Left lung (tissue), 10 donors: ENCODE results near the gene ANP32B. TPM values are rescaled to one million over a fixed set of nuclear protein-coding genes. Genes with fewer than 3 reads are reported as not detected.

ENCODE experiments used
- ATAC-seq: fragments of 200-7000 bp; cut with Tn5 transposase; one replicate; pipeline ENCODE4 v1.9.1; 2020; ENCODE audit warnings: moderate library complexity
- DNase-seq, 4 donors: peaks; one replicate each; pipeline ENCODE4 v3.0.0-alpha.2; 2013 to 2020
- H3K27ac ChIP-seq, 2 donors: fragments of 200-600 bp; sonication (generic) in 1 of 2; one replicate each; pipeline versions ENCODE4 v1.5.0 to v1.8.0; 2020 to 2021
- H3K27me3 ChIP-seq, 2 donors: fragments of 200-600 bp; sonication (generic) in 1 of 2; one replicate each; pipeline versions ENCODE4 v1.5.0 to v1.8.0; 2020 to 2021
- H3K36me3 ChIP-seq, 2 donors: fragments of 200-600 bp; sonication (generic) in 1 of 2; one replicate each; pipeline versions ENCODE4 v1.5.0 to v1.8.0; 2020 to 2021
- H3K4me1 ChIP-seq, 2 donors: fragments of 200-600 bp; one replicate each; pipeline ENCODE4 v1.8.0; 2021
- H3K4me3 ChIP-seq, 2 donors: fragments of 200-600 bp; sonication (generic) in 1 of 2; one replicate each; pipeline versions ENCODE4 v1.5.0 to v1.8.0; 2020 to 2021; ENCODE audit warnings: mild to moderate bottlenecking in 1 of 2
- H3K9me3 ChIP-seq, 2 donors: fragments of 200-600 bp; sonication (generic) in 1 of 2; one replicate each; pipeline versions ENCODE4 v1.5.0 to v1.8.0; 2020 to 2021
- CTCF ChIP-seq, 2 donors: fragments of 200-600 bp; sonication (generic) in 1 of 2; IDR thresholded peaks; one replicate each; pipeline versions ENCODE4 v1.5.0 to v1.8.0; 2021; ENCODE audit warnings: antibody characterized with exemption in 2 of 2
- intact Hi-C, 2 donors: fragments of 100-400 bp; cut with DNase I; formaldehyde crosslinking; loops; one replicate each; pipeline versions ENCODE4 v1.11.2 to v1.14.2; 2022
- polyA plus RNA-seq, 6 donors: library from polyadenylated mRNA; unstranded; fragments of 120-200 nt; gene quantifications; one replicate each; pipeline ENCODE4 v1.2.1, GENCODE V29; 2013; ENCODE audit not compliant: insufficient read length in 6 of 6
- total RNA-seq, 2 donors: library from RNA; stranded (reverse); fragmentation: NEBNext Ultra II Directional; extraction: Animal tissue kit (Norgen Biotek cat#: 25700); gene quantifications; one replicate each; pipeline ENCODE4 v1.2.1, GENCODE V29; 2021
- donor health status: DM: no; HTN: yes; CAD: no.
- donor health status: DM: no; HTN: no; CAD: no.

Gene ANP32B
- total and polyA plus RNA-seq, 8 donors: 84.9 to 318 (median 248) TPM

GRCh38 chr9:98031935-98032334 lies 48.8 kb downstream of the ANP32B start:
- intact Hi-C loops: loop anchor here in 1 of 2 donors (5.0 kb wide), 1 partner anchor 110 kb away; the partner anchor contains the start of gene TRMO
- ATAC-seq: no peak
- no peak for DNase-seq
- H3K36me3 ChIP-seq: no peaks in the 10 kb centered on the region
- H3K27me3 ChIP-seq: no peaks in the 10 kb centered on the region
- H3K9me3 ChIP-seq: no peaks in the 10 kb centered on the region
- no peak for TF ChIP-seq CTCF (IDR thresholded peaks at IDR 0.05)
- H3K4me1 ChIP-seq: peaks cover 0 to 8% of the 10 kb centered on the region in 2 donors
- no peak overlapping the region for H3K27ac ChIP-seq
- no peak overlapping the region for H3K4me3 ChIP-seq

GRCh38 chr9:98034593-98035546 lies 51.7 kb downstream of the ANP32B start:
- Histone ChIP-seq H3K27ac (no peak overlapping the region), H3K4me3 (no peak overlapping the region), H3K9me3 (no peaks in the 10 kb centered on the region), H3K36me3 (no peaks in the 10 kb centered on the region), H3K27me3 (no peaks in the 10 kb centered on the region), H3K4me1 (peaks cover 0 to 16% of the 10 kb centered on the region in 2 donors)
- DNase-seq (peak; percentile 60 to 83 (median 80)), ATAC-seq (peak; percentile 96)
- intact Hi-C loops: loop anchor here in 1 of 2 donors (5.0 kb wide), 1 partner anchor 113 kb away; the partner anchor contains the start of gene TRMO
- peak; percentile 77 to 92 for TF ChIP-seq CTCF (IDR thresholded peaks at IDR 0.05)

DNA sequence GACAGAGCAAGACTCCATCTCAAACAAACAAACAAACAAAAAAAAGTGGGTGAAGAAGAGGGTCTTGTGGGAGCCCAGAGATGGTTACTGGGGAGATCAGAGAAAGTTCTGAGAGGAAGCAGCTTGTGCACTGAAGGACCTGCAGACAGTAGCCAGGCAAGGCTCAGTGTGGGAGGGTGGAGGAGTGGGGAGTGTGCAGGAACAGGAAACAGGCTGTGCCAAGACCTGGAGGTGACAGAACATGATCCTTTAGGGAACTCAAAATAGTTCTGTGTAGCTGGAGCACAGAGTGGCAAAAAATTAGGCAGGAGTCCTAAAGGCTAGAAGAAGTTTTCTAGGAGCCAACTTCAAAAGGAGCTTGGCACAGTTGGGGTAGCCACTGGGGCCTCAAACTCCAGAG lies 54.2 kb downstream of the ANP32B start:
- Histone ChIP-seq H3K4me1 (peaks cover 0 to 16% of the 10 kb centered on the region in 2 donors), H3K4me3 (no peak overlapping the region), H3K9me3 (no peaks in the 10 kb centered on the region), H3K27ac (no peak overlapping the region), H3K27me3 (no peaks in the 10 kb centered on the region), H3K36me3 (no peaks in the 10 kb centered on the region)
- DNase-seq (no peak), ATAC-seq (peak; percentile 70)
- intact Hi-C loops: no loop called here
- no peak for TF ChIP-seq CTCF (IDR thresholded peaks at IDR 0.05)

GRCh38 chr9:98038958-98039357 lies 55.8 kb downstream of the ANP32B start:
- Histone ChIP-seq H3K27ac (no peak overlapping the region), H3K4me1 (peaks cover 0 to 16% of the 10 kb centered on the region in 2 donors), H3K4me3 (no peak overlapping the region), H3K27me3 (no peaks in the 10 kb centered on the region), H3K36me3 (no peaks in the 10 kb centered on the region), H3K9me3 (no peaks in the 10 kb centered on the region)
- TF ChIP-seq CTCF (IDR thresholded peaks at IDR 0.05): no peak
- DNase-seq: no peak
- ATAC-seq: no peak
- intact Hi-C loops: no loop called here

GRCh38 chr9:98039607-98040017 lies 56.5 kb downstream of the ANP32B start:
- Histone ChIP-seq H3K9me3 (no peaks in the 10 kb centered on the region), H3K4me3 (no peak overlapping the region), H3K36me3 (no peaks in the 10 kb centered on the region), H3K4me1 (peaks cover 0 to 13% of the 10 kb centered on the region in 2 donors), H3K27ac (no peak overlapping the region), H3K27me3 (no peaks in the 10 kb centered on the region)
- TF ChIP-seq CTCF (IDR thresholded peaks at IDR 0.05): no peak
- intact Hi-C loops: no loop called here
- ATAC-seq (no peak), DNase-seq (no peak)
